Hindlimb muscle (tissue), 1 donor: ENCODE data around the gene P2RX2. TPM values are rescaled to one million over a fixed set of nuclear protein-coding genes. Genes with fewer than 3 reads are reported as not detected.

Source experiments
- DNase-seq: peaks from one replicate; pipeline ENCODE4 v3.0.0-alpha.2; 2013
- polyA plus RNA-seq: library from polyadenylated mRNA; unstranded; fragments of 120-200 nt; gene quantifications from one replicate; pipeline ENCODE4 v1.2.1, GENCODE V29; 2013; ENCODE audit not compliant: insufficient read length

P2RX2 gene
- polyA plus RNA-seq, 1 donor: not detected

DNA sequence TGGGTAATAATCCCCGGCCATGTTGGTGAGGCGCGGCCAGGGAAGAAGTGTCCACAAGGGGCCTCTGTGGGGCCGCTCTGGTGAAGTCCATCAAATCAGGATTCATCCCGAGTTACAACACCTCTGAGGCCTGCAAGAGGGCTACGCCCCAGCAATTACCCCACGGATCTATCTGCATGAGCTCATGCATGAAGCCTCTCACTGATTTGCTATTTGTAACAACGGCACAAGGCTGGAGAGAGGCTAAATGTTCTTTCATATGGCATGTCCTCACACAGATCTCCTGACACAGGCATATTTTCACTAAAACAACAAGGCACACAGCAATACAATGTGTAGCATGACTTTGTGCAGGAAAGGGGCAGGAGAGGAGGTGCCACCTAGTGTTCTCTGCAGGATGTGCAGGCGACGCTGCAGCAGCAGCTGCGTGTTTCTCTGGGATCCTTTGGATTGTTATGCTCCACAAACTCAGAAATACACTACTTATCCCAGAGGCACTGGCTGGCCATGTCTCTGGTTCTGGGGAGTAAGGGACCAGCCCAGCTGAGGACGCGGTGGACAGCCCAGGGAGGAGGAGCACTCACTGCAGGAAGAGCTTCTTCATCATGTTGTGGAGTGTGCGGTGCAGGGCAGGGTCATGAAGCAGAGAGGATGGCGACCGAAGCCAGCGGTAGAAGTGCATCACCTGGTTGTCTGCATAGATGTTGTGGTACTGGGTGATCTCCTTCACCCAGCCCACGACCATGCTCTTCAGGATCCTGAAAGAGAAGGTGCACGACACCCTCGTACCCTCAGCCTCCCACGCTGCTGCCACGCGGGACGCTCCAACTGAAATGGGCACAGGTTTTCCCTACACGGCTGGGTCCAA lies 20.2 kb downstream of the P2RX2 start:
- no peak for DNase-seq

DNA sequence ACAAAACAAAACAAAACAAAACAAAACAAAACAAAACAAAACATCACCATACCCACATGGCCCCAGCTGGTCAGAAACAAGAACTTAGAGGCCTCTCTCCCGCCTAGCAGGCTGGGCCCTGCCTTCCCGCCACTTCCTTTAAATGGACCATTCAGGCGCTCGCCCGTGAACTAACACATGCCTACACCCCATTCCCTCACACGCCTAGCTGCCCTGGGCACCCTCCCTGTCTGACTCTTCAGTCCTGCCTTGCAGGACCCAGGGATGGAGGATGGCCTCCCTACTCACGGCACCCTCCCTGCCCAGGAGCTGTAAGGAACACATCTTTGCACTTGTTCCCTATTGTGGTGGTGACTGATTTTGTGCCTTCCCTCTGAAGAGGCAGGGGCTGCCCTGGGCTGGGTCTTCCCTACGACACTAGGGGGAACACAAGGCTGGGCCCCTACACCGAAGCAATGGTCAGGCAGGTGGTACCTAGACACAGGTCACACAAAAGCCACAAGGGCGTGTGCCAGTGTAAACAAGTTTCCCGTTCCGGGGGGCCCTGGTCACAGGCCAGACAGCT lies 21.5 kb downstream of the P2RX2 start:
- DNase-seq: no peak

DNA sequence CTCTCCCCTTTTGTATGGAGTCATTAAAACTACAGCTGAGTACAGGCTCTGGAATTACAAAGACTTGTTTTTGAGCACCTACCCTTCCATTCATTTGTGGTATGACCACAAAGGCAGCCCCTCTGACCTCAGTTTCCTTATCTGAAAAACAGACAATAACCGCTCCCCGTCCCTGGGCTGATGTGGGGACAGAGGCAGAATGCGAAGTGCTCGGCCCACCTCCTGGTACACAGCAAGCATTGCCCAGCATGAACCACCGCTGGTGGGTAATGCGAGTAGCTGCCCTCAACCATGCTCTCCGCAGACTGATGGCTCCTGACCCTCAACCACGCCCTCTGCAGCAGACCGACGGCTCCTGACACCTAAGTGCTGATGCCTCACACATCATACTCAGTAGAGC lies 22.4 kb downstream of the P2RX2 start:
- DNase-seq: no peak

DNA sequence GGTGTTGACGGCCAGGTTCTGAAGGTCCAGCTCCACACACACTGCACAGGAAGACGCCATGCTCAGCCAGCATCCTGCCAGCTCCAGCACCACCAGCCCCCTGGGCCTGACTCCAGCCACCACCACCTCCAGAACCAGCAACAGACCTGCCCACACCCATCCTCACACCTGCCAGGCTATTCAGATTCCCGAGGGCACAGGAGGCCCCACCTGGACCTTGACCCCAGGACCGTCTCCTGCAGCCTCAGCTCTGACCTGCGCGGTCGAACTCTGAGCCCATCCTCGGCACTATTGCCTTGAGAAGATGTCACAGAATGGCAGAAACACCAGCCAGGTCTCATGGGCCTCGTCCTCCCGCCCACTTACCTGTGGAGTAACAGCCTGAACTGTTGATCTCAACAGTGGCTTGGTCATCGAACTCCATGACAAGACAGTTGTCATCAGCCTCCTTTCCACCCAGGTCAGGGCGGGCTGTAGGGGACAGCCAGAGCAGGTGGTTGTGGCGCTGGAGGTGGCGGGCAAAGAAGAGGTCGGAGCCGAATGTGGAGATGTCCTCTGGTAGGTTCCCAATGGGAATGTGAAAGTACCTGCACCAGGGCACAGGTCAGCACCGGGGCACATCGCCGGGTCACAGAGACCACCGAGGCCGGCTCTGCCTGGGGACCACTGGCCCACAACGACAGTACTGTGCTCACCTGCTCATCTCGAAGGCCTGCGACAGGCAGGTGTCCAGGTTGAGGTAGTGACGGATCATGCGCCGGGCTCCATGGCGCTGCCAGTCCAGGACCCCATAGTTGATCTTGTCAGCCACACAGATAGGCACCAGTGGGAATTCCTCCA lies 23.5 kb downstream of the P2RX2 start:
- no peak for DNase-seq

DNA sequence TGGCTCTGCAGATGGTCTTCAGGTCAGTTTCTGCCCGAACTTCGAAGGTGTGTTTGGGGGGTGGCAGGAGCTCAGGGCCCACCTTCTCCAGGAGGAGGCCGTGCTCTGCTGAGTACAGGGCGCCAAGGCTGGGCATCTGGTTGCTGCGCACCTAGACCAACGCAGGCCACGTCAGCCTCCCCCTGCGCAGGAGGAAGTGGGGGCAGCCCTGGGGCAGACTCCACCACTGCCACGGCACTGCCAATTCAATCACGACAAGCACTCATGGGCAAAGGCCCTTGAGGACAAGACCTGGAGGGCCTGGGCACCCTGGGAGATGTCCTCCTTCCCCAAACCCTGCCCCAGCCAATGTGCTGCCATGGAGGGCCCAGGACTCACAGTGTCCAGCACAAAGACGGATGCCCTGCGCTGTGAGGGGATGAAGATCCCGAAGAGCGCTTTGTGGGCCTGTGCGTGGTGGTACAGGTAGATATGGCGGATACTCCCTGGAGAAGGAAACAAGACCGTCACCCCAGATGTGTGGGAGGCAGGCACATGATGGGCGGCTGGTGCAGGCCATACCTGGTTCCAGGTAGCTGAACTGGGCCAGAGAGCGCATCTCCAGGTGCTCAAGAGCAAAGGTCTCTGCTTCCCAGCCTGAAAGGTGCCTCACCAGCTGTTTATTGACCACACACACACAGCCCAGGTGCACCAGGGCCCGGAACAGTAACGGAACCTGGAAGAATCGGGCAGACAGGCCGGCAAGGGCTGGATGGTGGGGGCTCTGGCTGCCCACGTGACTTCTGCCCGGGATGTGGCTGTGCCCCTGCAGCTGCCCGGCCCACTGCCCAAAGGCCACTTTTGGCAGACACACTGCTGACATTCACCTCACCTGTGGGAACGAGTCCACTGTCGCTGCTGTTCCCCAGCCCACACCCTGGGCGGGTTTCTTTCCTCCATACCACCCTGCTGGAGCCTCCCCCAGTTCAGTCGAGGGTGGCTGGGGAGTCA lies 24.6 kb downstream of the P2RX2 start:
- DNase-seq: no peak

DNA sequence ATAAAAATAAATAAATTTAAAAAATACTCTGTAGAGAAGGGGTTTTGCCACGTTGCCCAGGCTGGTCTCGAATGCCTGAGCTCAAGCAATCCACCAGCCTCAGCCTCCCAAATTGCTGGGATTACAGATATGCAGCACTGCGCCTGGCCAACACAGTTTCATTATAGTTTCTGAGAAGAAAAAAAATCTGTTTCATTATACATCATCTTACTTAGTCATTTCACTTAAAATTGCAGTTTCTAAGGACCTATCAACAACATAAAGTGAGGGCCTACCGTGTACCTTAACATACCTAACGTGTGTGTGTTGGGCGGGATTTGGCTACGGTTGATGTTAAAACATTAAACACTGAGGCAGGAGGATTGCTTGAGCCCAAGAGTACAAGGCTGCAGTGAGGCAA lies 28.3 kb downstream of the P2RX2 start:
- no peak for DNase-seq

DNA sequence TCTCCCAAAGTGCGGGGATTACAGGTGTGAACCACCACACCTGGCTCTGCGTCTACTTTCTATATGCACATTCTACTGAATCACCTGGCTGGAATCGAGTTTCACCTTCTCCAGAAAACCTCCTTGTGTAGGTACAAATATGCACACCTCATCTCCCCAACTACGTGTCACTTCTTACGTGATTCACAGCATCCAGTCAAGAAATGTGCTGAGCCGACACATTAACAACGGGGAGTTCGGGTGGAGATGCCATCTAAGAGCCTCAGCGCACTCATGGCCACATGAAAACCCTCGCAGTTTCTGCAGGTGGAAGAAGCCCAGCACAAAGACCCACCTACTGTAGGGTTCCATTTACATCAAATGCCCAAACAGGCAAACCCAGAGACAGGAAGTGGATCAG lies 29.3 kb downstream of the P2RX2 start:
- no peak for DNase-seq

DNA sequence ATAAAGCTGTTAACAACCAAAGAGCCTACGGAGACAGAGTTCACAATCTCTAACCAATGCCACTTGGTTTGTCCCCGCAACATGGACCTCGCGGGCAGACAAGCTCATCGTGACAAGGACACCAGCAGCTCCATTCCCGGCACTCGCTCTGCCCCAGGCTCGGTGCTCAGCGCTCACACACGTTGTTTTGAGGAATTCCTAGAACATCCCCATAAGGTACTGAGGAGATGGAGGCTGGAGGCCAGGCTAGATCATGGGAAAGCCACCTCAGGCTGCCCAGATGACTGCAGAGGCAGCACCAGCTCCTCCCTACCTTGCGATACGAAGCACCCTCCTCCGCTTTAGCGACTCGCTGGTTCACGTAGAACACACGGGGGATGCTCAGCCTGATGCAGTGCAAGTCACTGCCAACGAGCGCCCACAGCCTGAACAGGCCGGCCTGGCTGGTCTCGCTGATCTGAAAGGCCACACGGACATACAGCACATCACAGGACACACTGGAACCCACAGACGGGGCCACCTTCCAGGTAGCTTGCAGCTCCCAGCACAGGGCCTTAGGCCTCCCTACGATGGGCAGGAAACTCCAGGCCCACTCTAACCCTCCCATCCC lies 30.1 kb downstream of the P2RX2 start:
- DNase-seq: no peak

DNA sequence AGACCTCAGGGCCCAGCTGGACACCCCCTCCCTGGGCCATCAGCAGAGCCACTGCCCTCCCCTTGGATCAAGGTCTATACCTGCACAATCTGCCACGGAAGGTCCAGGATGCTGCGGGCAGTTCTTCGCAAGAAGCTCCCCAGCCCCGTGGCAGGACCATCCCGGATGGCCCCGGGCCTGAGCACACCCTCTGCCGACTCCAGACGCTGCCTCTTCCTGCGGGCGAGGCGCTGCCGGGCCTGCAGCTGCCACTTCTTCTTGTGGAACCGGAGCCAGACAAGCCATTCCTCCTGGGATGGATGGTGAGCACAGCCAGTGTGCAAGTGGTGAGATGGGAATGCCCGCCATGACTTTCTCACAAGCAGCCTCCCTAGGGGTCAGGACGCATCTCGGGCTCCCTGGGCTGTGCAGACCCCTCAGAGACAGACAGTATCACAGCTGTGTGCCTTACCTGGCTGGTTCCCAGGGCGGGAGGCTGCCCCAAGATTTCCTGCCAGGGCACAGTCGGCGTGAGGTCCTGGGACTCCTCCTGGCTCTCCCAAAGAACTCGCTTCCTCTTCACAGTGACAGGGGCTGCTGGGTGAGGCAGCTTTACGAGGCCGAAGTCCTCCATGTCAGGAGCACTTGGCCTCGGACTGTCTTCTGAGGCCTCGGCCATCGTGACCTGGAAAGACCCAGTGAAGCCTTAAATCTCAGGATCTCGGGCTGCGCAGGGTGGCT lies 30.8 kb downstream of the P2RX2 start:
- DNase-seq: no peak

DNA sequence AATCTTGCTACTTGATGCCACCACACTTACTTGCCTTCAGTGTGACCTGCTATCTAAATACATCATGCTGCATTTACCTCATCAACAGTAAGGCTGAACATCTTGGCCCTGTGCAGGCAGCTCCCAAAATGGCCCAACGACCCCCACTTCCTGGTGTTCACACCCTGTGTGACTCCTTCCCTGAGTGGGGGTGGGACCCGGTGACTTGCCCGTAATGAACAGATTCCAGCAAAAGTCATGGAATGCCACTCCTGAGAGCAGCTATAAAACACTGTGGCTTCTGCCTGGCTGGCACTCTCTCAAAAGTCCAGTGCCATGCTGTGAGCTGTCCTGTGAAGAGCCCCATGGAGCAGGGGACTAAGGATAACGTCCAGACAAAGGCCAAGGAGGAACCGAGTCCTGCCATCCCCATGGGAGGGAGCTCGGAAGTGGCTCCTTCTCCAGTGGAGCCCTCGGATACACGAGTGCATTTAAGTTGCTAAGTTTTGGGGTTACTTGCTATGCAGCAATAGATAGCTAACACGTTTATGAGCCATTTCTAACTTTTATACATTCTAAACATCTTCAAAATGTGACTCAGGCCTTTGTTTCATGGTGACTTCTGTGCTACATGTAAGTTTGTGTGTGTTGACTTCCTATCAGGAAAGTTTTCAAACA lies 33.0 kb downstream of the P2RX2 start:
- DNase-seq: no peak

DNA sequence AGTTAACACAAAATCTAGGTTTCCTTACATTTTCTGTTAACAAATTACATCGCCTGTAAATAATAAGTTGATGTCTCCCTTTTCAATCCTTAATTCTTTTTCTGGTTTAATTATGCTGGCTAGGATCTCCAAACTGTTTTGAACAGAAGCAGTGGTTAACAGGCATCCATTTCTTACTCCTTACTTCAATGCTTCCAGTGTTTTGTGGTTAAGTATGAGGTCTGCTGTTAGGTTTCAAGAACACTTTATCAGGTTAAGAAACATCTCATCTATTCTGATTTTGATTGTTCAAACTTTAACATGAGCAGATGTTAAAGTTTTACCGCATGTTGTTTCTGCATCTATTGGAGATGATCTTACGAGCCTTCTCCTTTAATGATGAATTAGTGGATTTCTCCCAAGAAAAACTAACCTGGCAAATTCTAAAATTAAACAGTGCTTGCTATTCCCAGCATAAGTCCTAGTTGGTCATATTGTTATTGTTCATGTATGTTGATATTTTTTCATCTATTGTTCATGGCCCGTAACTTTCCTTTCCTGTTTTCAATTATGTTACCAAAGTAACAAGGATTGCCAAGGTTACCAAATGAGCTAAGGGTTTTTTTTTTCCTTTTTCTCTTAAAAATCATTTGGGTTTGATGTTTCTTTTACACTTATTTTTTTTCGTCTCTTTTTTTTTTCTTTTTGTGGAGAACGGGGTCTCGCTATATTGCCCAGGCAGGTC lies 35.2 kb downstream of the P2RX2 start:
- no peak for DNase-seq

DNA sequence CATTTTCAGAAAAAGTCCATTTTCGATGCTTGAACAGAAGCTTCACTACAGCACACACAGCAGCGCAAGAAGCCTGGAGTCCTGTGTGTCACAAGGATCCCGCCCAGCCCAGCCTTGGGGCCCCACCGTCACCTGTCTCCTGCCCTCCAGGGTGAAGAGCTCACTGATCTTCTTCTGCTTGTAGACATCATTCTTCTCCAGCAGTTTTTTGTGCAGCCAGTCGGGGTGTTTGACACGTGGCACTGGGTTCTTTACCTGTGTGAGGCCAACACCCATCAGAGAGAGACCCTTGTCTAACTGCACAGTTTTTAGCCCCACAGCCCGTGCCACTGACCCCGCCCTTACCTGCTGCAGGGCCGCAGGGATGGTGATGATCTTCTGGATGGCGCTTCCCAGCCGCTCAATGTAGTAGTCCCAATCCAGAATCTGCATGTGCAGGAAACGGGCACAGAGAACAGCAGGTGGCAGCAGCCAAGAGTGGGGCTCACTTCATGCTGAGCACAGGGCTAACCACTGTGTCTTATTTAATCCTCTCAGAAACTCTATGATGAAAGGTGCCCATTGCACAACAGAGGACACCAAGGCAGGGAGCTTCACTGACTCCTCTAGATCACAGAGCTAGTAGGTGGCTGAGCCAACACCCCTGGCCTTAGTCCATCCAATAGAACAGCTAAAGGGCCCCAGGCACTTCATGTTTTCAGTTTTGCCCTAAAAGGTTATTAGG lies 38.6 kb downstream of the P2RX2 start:
- DNase-seq: no peak

DNA sequence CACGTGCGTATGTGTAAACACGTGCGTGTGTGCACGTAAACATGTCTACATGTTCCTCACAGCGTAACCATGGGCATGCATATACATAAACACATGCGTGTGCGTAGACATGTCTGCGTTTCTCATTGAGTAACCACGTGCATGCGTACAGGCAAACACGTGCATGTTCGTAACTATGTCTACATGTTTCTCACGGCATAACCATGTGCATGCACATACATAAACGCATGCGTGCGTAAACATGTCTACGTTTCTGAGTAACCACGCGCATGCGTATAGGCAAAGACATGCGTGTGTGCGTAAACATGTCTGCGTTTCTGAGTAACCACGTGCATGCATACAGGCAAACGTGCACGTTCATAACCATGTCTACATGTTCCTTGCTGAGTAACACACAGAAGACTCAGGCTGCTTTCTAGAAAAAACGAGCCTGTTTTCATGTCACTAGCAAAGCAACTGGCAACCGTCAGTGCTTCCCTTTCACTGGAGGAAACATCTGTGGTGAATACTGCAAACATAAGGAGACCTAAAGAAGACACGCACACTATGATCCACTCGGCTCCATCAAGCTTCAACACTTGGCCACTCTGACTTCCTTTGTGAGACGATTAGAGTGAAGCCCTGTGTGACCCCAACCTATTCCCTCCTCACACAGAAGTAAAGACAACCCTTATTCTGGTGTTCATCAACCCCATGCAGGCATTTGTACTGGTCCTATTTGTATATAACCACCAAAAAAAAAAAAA lies 39.7 kb downstream of the P2RX2 start:
- no peak for DNase-seq

DNA sequence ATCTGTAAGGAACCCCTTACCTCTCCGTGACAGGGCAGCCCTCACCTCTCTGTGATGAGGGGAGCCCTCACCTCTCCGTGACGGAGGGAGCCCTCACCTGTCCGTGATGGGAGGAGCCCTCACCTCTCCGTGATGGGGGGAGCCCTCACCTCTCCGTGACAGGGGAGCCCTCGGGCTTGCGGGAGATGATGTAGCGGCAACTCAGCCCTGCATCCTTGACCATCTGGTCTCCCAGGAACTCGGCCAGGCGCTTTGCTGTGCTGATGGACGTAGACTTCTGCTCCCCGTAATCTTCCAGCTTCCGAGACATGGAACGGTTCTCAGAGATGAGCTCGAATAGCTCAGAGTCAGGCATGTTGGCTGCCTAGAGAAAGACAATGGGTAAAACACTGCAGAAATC lies 40.6 kb downstream of the P2RX2 start:
- DNase-seq: no peak

DNA sequence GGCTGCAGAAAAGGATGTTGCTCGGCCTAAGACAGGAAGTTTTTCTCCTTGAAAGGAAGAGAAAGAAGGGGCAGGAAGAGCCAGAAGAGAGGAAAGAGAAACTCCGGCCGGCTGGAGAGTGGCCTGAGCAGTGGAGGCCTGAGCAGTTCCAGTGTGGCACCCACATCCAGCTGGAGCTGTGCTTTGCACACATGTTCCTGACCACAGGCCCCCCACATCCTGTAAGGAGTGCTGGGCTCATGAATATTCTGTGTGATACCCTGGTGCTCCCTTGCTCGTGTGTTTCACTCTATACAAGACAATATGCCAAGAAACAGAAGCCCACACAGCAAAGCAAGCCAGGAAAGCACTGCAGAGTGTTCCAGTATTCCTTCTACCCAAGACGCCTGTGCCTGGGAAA lies 41.5 kb downstream of the P2RX2 start:
- no peak for DNase-seq

DNA sequence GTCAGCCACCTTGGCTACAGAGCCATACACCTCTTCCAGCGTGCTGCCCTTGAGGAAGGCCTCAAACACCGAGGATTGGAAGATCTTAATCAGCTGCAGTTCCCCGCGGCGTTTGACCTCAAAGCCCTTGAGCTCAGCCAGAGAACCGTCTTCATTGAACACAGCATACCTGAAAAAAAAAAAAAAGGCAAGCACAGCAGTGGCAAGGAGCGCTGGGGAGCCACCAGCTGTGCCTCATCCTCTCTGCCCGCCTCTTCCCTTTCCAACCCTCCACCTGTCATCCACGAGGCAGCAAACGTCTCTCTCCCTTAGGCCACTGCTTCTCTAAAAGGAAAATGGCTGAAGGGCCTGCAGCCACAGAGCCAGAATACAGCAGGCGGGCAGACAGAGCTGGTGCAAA lies 42.4 kb downstream of the P2RX2 start:
- no peak for DNase-seq

DNA sequence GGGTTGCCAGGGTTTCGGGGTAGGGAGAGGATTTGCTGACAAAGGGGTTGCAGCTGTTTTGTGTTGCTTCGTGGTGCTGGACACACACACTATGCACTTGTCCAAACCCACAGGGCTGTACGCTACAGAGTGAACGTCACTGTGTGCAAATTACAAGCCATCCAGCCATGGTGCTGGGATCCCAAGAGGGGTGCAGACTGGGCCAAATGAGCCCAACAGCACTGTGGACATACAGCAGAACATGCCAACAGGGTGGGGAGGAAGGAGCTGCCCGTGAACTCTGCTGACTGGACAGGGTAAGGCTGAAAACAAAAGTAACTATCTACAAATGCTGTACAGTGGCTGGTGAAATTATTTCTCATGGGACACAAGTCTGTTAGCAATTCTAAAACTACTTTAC lies 43.4 kb downstream of the P2RX2 start:
- DNase-seq: no peak
